ENCODE results near the gene TAF1C. TPM values are rescaled to one million over a fixed set of nuclear protein-coding genes. Genes with fewer than 3 reads are reported as not detected.

The TAF1C gene
- polyA plus RNA-seq, 2 of the 4 experiments (the other 2 are of a cell fraction): 13.2 to 38.6 TPM

DNA sequence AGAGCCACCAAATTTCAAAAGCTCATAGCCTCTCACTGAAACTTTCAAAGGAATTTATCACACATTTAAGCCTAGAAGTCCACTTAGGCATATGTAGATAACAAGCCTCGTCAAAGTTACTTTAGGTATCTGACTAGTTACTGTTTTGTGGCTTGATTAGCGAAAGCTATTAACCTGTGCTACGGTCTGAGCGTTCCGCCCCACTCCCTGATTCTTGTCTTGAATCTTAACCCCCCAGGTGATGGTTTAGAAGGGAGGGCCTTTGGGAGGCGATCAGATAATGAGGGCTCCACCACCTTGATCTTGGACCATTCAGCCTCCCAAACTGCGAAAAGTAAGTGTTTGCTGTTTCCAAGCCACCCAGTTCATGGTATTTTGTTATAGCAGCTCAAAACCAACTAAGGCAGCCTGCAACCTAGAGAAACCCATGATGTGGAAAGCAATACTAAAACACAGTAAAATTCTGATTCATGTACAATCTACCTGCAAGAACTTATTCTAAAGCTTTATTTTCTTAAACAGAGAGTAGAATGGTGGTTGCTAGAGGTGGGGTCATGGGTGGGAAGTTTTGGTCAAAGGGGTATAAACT, 49.0 kb downstream of the TAF1C start:
- ChIA-PET POLR2A (no interaction called here), CTCF (interaction anchor here (1.0 to 1.7 kb wide), 5 partner anchors 21 to 72 kb away, joined by 3 to 6 read pairs (median 4); partner anchors contain the start of genes MBTPS1 and TAF1C)
- FAIRE-seq (no peak), ATAC-seq (no peak), DNase-seq (ENCODE audit: low read depth in 1 of 2, low spot score in 1 of 2) (no peak)
- 96% methylated on average over 7 of the region's 7 CpGs for WGBS (ENCODE audit: missing lambda C conversion rate)
- no peaks in the 10 kb centered on the region for H3K9me3 ChIP-seq
- H3K4me1 ChIP-seq: no peaks in the 10 kb centered on the region
- no peak overlapping the region for H3K4me2 ChIP-seq
- H3K4me3 ChIP-seq: no peak overlapping the region
- H3K27ac ChIP-seq: no peak overlapping the region
- TF ChIP-seq MAFK (IDR thresholded peaks at IDR 0.05; ENCODE audit: partially characterized antibody) (no peak), ZFP36 (IDR thresholded peaks at IDR 0.05; ENCODE audit: borderline replicate concordance, partially characterized antibody) (no peak), FOXS1 (CRISPR knock-in tag; IDR thresholded peaks at IDR 0.05) (no peak), MAX (IDR thresholded peaks at IDR 0.05) (no peak), GATA3 (IDR thresholded peaks at IDR 0.05; ENCODE audit: borderline replicate concordance) (no peak), NFE2L2 (conservative IDR thresholded peaks at IDR 0.05; ENCODE audit: low read length) (no peak), CHD4 (IDR thresholded peaks at IDR 0.05; ENCODE audit: borderline replicate concordance) (no peak), HOXA7 (CRISPR knock-in tag; IDR thresholded peaks at IDR 0.05) (no peak), RFX5 (IDR thresholded peaks at IDR 0.05) (no peak), JUNB (IDR thresholded peaks at IDR 0.05) (no peak), CEBPB (IDR thresholded peaks at IDR 0.05) (no peak), ELK1 (IDR thresholded peaks at IDR 0.05; ENCODE audit: low read depth, low read length) (no peak), RNF2 (IDR thresholded peaks at IDR 0.05; ENCODE audit: borderline replicate concordance, low read depth) (no peak), ZNF302 (CRISPR knock-in tag; IDR thresholded peaks at IDR 0.05) (no peak), CBX8 (IDR thresholded peaks at IDR 0.05) (no peak)

GRCh38 chr16:84137287-84137686, 49.6 kb downstream of the TAF1C start:
- H3K4me1 ChIP-seq: no peaks in the 10 kb centered on the region
- WGBS (ENCODE audit: missing lambda C conversion rate): 88% methylated on average over 8 of the region's 8 CpGs
- no peak for TF ChIP-seq POLR2AphosphoS2 (conservative IDR thresholded peaks at IDR 0.05; ENCODE audit: low read length)
- TF ChIP-seq GATA3 (IDR thresholded peaks at IDR 0.05; ENCODE audit: borderline replicate concordance): no peak
- TF ChIP-seq CHD2 (IDR thresholded peaks at IDR 0.05; ENCODE audit: low read length, partially characterized antibody): no peak
- TF ChIP-seq, protein P1, sequence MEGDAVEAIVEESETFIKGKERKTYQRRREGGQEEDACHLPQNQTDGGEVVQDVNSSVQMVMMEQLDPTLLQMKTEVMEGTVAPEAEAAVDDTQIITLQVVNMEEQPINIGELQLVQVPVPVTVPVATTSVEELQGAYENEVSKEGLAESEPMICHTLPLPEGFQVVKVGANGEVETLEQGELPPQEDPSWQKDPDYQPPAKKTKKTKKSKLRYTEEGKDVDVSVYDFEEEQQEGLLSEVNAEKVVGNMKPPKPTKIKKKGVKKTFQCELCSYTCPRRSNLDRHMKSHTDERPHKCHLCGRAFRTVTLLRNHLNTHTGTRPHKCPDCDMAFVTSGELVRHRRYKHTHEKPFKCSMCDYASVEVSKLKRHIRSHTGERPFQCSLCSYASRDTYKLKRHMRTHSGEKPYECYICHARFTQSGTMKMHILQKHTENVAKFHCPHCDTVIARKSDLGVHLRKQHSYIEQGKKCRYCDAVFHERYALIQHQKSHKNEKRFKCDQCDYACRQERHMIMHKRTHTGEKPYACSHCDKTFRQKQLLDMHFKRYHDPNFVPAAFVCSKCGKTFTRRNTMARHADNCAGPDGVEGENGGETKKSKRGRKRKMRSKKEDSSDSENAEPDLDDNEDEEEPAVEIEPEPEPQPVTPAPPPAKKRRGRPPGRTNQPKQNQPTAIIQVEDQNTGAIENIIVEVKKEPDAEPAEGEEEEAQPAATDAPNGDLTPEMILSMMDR (IDR thresholded peaks at IDR 0.05): no peak
- no peak for TF ChIP-seq TFCP2L1 (CRISPR knock-in tag; IDR thresholded peaks at IDR 0.05)
- TF ChIP-seq MAFK (IDR thresholded peaks at IDR 0.05; ENCODE audit: partially characterized antibody): no peak
- no peak for TF ChIP-seq KDM1A (IDR thresholded peaks at IDR 0.05; ENCODE audit: low read depth)
- H3K4me3 ChIP-seq: no peak overlapping the region
- CTCF ChIA-PET: interaction anchor here (1.0 to 1.7 kb wide), 4 partner anchors 21 to 72 kb away, joined by 4 to 6 read pairs (median 4); partner anchors contain the start of genes MBTPS1 and TAF1C
- no peak for DNase-seq (ENCODE audit: low read depth in 1 of 2, low spot score in 1 of 2)
- no peak for FAIRE-seq
- H3K4me2 ChIP-seq: no peak overlapping the region
- H3K27ac ChIP-seq: no peak overlapping the region
- ATAC-seq: no peak
- H3K9me3 ChIP-seq: no peaks in the 10 kb centered on the region
- POLR2A ChIA-PET: no interaction called here
